Measurements from ENCODE around the gene THOP1.

Gene THOP1

DNA sequence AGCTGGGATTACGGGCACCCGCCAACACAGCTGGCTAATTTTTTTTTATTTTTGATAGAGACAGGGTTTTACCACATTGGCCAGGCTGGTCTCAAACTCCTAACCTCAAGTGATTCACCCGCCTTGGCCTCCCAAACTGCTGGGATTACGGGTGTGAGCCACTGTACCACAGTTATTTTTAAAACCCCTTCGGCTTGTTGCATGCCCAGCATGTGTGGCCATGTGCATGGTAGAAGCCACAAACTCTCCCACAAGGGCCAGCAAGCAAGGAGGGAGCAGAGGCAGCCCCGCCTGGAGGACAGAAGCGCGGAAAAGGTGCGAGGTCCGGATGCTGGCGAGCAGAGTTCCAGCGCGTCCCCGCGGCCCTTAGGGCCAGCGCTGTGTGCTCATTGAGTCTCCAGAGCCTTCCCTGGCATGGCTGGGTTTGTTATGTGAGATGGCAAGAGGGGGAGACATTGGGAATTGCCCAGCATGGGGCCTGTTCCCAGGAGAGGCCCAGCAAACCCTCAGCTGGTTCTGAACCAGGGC is 12.9 kb downstream of the THOP1 start:
- Mint-ChIP-seq H3K9me3 (no peaks in the 10 kb centered on the region), H3K27ac (no peak overlapping the region), H3K27me3 (no peaks in the 10 kb centered on the region), H3K36me3 (peaks cover 27% of the 10 kb centered on the region), H3K4me3 (no peak overlapping the region), H3K4me1 (no peaks in the 10 kb centered on the region)
- CTCF ChIA-PET = no interaction called here
- no peak for DNase-seq

DNA sequence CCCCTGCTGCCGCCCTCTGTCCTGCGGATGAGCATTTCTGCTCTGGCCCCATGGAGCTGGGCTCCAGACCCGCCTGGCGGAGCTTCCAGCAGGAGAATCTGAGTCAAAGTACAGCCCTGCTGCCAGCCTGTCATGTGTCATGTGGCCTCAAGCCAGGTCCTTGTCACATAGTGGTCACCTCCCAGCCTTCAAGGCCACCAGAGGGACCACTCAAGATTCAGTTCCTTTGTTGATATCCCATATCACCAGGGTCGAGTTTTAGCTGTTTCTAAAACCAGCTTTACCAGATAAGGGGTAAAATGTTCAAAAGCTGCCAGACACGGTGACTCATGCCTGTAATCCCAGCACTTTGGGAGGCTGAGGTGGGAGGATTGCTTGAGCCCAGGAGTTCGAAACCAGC is 13.4 kb downstream of the THOP1 start:
- peaks cover 24% of the 10 kb centered on the region for H3K36me3 Mint-ChIP-seq
- no peaks in the 10 kb centered on the region for H3K27me3 Mint-ChIP-seq
- H3K27ac Mint-ChIP-seq = no peak overlapping the region
- no peak for DNase-seq
- no peaks in the 10 kb centered on the region for H3K4me1 Mint-ChIP-seq
- H3K4me3 Mint-ChIP-seq = no peak overlapping the region
- CTCF ChIA-PET = no interaction called here
- H3K9me3 Mint-ChIP-seq = no peaks in the 10 kb centered on the region

DNA sequence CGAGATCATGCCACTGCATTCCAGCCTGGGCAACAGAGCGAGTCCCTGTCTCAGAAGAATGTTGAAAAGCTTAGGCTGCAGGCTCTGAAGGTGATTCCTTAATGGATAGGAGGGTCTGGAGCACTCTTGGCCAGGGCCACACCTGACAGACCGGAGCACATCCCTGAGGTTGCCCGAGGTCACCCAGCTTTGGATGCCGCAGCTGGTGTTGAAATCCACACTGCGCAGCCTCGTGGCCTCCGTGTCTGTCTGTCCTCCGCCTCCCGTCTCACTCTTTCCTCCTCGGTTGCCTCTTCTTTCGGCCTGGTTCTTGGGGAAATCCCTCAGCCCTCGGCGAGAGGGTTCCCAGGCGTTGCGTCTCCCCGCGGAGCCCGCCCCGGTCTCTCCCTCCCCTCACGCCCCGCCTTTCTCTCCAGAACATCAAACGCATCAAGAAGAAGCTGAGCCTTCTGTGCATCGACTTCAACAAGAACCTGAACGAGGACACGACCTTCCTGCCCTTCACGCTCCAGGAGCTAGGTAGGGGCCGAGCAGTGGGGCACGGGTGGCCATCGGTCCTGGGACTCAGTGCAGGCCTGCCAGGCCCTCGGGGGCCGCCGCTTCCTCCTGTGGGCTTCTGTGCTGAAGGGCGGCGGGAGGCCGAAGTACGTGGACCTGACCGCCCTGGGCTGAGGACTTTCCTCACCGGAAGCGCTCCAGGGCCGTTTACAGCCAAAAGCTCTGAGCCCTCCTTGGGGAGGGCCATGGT is 14.1 kb downstream of the THOP1 start:
- CTCF ChIA-PET = no interaction called here
- Mint-ChIP-seq H3K36me3 (peaks cover 24% of the 10 kb centered on the region), H3K27me3 (no peaks in the 10 kb centered on the region), H3K4me1 (no peaks in the 10 kb centered on the region), H3K27ac (no peak overlapping the region), H3K4me3 (no peak overlapping the region), H3K9me3 (no peaks in the 10 kb centered on the region)
- no peak for DNase-seq

DNA sequence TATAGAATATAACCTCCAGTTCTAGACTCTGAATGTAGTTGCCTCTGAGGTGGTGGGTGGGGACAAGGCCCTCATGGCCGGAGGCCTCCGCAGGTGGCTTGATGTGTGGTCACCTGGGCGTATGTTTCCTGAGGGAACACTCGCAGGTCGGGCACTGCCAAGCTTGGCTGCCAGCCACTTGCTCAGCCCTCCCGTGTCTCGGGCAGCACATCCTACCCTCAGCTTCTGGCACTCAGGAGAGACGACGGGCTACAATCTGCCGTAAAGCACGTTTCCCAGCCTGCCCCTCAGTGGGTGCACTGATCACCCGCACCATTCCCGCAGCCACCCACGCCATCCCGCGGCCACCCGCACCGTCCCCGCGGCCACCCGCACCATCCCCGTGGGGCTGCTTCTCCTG is 15.2 kb downstream of the THOP1 start:
- no peaks in the 10 kb centered on the region for H3K4me1 Mint-ChIP-seq
- CTCF ChIA-PET = no interaction called here
- H3K27me3 Mint-ChIP-seq = no peaks in the 10 kb centered on the region
- H3K9me3 Mint-ChIP-seq = no peaks in the 10 kb centered on the region
- H3K4me3 Mint-ChIP-seq = no peak overlapping the region
- H3K27ac Mint-ChIP-seq = no peak overlapping the region
- H3K36me3 Mint-ChIP-seq = peaks cover 23% of the 10 kb centered on the region
- DNase-seq = no peak

DNA sequence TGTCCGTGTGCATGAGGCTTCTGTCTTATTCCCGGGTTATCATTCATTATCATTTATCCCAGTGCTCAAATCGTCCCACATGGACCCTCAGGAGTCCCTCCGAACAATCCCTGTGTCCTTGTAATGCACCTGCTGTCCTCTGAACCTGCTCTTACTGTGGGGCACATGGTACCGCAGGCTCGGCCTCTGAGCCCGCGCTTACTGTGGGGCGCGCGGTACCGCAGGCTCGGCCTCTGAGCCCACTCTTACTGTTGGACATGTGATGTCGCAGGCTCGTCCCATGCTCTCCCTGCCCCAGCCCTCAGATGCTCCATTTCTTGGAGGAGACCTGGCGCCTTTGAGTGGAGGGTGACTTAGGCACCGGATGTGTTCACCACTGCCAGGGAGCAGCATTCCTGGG is 17.5 kb downstream of the THOP1 start:
- no peak overlapping the region for H3K27ac Mint-ChIP-seq

DNA sequence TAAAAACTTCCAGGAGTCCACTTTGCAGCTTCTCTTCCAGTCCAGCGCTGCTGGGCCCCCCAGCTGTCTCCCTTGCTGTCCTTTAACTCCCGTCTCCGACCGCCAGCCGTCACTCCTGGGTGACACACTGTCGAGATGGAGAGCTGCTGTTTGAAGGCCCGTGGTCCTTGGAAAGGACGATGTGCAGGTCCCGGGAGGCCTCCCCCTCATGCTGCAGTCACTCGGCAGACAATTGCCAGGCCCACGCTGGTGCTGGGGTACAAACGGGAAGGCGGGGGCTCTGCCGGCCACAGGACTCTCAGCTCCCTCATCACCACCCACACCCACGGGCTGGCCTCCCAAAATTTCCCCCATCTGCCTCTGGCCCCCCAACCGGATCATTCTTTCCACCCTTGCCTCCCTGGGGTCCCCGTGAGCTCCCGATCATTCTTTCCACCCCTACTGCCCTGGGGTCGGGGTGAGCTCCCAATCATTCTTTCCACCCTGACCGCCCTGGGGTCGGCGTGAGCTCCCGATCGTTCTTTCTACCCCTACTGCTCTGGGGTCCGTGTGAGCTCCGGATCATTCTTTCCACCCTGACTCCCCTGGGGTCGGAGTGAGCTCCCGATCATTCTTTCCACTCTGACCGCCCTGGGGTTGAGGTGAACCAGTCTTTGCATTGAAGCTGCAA is 18.3 kb downstream of the THOP1 start:
- Mint-ChIP-seq H3K27me3 (no peaks in the 10 kb centered on the region), H3K27ac (no peak overlapping the region), H3K9me3 (no peaks in the 10 kb centered on the region), H3K4me3 (no peak overlapping the region), H3K36me3 (peaks cover 16% of the 10 kb centered on the region), H3K4me1 (no peaks in the 10 kb centered on the region)
- no peak for DNase-seq
- CTCF ChIA-PET = no interaction called here

More for the DNA sequence above, 17.5 kb downstream of the THOP1 start:
- no peak for DNase-seq
- no peaks in the 10 kb centered on the region for H3K4me1 Mint-ChIP-seq
- no peaks in the 10 kb centered on the region for H3K27me3 Mint-ChIP-seq
- H3K9me3 Mint-ChIP-seq = no peaks in the 10 kb centered on the region
- H3K36me3 Mint-ChIP-seq = peaks cover 15% of the 10 kb centered on the region
- CTCF ChIA-PET = no interaction called here
- no peak overlapping the region for H3K4me3 Mint-ChIP-seq

DNA sequence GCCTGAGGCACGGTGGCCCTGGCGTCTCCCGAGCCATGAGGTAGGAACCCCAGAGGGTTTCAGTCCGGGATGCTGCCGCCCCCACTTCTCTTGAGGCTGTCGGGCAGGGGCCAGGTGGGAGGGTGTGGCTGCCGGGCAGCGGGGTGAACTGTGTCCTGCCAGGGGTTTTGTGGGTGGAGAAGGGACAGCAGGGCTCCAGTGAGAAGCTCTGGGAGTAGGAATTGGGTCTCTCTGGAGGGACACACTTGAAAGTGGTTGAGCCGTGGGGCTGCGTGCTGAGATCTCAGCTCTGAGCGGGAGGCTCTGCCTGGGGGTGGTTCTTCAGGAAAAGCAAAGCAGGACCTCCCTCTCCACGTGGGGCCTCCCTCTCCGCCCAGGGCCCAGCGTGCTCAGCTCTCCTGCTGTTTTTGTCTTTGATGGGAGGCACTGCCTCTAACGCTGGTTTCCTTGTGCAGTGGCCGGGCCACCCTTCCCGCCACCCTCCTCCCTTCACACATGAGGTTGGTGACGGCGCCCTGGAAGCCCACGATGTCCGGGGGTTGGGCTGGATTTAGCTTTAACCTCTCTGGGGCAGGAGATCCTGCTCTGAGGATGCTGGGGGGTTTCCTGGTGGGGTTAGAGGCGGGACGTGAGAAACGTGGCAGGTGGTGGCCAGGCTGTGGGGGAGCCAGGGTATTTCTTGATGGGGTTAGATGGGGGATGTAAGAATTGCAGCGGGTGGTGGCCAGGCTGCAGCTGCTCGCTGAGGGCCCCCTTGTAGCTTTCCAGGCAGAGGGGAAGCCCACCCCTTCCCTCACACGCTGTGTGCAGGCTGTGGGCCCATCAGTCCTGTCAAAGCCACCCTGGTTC is 19.1 kb downstream of the THOP1 start:
- Mint-ChIP-seq H3K4me3 (no peak overlapping the region), H3K27ac (no peak overlapping the region)
- CTCF ChIA-PET = no interaction called here

DNA sequence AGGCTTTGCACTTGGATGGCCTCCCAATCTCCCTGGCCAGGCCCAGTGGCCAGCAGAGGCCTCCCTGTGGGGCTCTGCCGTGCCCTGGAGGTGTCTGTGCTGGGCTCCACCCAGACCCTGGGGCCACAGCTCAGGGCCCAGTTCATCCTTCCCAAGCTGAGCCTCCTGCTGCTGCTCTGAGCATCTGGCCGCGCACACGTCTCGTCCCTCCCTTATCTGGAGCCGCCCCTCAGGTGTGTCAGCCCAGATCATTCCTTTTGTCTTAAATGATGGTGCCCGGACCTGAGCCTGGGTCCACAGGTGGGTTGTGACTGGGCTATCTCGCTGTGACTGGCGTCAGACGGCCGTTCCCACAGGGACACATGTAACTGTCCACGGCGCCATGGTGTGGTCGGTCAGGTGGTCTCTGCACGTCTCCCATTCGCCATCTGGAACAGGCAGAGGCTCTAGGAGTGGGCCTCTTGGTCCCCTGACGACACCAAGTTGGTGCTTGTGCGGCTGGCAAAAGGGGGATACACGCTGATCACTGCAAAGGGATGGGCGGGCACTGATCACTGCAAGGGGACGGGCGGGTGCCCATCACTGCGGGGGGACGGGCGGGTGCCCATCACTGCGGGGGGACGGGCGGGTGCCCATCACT is 20.1 kb downstream of the THOP1 start:
- Mint-ChIP-seq H3K27me3 (no peaks in the 10 kb centered on the region), H3K36me3 (peaks cover 22% of the 10 kb centered on the region), H3K9me3 (no peaks in the 10 kb centered on the region), H3K4me1 (no peaks in the 10 kb centered on the region), H3K27ac (no peak overlapping the region), H3K4me3 (no peak overlapping the region)
- no peak for DNase-seq
- CTCF ChIA-PET = no interaction called here

More for the DNA sequence above, 19.1 kb downstream of the THOP1 start:
- no peaks in the 10 kb centered on the region for H3K4me1 Mint-ChIP-seq
- no peak for DNase-seq
- no peaks in the 10 kb centered on the region for H3K27me3 Mint-ChIP-seq
- no peaks in the 10 kb centered on the region for H3K9me3 Mint-ChIP-seq
- peaks cover 22% of the 10 kb centered on the region for H3K36me3 Mint-ChIP-seq

DNA sequence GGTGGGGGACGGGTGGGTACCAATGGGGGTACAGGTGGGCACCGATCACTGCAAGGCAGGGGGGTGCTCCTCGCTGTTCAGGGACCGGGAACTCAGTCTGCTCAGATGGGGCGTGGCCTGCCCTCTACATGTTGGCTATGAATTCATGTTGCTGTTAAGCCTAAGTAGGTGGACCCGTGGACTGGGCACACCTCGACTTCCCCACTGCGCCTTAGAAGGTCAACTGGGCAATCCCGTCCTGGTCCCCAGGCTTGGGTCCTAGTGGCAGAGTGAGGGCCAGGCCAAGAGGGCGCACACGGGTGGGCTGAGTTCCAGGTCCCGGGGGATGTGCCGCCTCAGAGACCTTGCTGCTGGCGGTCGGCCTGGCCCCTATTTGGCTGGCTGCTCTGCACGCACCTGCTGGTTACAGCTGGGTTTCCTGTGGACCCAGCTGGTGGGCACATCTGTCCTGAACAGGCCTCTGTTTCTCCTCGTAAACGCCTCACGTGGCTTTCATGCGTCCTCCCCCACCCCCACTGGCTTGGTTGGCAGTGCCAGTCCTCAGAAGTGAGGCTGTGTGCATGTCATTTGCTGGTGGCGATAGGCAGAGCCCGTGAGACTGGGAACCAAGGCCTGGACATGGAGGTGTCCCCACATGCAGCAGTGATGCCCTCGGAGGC is 20.8 kb downstream of the THOP1 start:
- H3K9me3 Mint-ChIP-seq = no peaks in the 10 kb centered on the region
- H3K27ac Mint-ChIP-seq = no peak overlapping the region
- peaks cover 19% of the 10 kb centered on the region for H3K36me3 Mint-ChIP-seq
- H3K4me3 Mint-ChIP-seq = no peak overlapping the region
- DNase-seq = no peak
- CTCF ChIA-PET = no interaction called here
- H3K27me3 Mint-ChIP-seq = no peaks in the 10 kb centered on the region
- H3K4me1 Mint-ChIP-seq = no peaks in the 10 kb centered on the region

DNA sequence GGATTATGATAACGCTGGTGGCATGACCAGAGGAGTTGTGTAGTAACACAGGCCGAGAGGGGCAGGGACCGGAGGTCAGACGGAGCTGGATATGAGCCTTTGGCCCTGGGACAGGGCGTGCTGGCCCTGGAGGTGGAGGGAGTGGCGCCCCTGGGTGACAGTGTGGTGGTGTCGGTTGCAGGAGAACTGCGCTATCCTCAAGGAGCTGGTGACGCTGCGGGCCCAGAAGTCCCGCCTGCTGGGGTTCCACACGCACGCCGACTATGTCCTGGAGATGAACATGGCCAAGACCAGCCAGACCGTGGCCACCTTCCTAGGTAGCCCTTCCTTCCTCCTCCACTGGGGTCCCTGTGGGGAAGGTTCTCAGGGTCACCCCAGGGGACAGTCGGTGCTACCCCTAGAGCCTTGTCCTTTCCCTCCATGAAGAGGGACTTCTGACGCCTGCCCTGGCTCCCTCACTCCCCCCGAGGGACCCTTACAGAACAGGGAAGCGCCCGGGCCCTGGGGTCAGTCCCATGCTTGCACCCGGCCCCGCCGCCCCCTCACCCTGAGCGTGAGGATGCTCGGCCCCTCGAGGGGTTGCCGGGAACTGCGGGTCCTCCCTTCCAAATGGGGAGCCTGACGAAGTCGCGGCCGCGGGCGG is 21.6 kb downstream of the THOP1 start:
- no peak overlapping the region for H3K4me3 Mint-ChIP-seq
- no peak for DNase-seq
- peaks cover 17% of the 10 kb centered on the region for H3K36me3 Mint-ChIP-seq
- no peak overlapping the region for H3K27ac Mint-ChIP-seq
- CTCF ChIA-PET = interaction anchor here (0.7 kb wide), 1 partner anchor 144 kb away, joined by 3 read pairs; no protein-coding TSS in a partner anchor
- H3K9me3 Mint-ChIP-seq = no peaks in the 10 kb centered on the region
- H3K4me1 Mint-ChIP-seq = no peaks in the 10 kb centered on the region
- H3K27me3 Mint-ChIP-seq = no peaks in the 10 kb centered on the region

DNA sequence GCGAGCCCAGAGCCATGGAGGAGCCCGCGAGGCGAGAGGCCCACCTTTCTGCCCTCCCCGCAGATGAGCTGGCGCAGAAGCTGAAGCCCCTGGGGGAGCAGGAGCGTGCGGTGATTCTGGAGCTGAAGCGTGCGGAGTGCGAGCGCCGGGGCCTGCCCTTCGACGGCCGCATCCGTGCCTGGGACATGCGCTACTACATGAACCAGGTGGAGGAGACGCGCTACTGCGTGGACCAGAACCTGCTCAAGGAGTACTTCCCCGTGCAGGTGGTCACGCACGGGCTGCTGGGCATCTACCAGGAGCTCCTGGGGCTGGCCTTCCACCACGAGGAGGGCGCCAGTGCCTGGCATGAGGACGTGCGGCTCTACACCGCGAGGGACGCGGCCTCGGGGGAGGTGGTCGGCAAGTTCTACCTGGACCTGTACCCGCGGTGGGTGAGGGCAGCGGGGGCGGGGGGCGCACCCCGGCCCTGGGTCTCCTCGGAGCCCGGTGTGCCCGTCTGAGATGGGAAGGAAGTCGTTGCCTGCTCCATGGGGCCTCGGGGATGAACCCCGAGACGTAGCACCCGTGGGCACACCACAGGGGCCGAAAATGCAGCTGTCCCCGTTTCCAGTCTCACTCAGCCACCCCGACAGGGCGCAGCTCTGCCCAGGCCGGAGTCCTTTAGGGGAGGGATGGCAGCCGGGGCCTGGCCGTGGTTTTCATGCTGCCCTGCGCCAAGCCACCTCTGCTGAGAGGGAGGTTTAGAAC is 22.3 kb downstream of the THOP1 start:
- Mint-ChIP-seq H3K4me1 (no peaks in the 10 kb centered on the region), H3K27me3 (no peaks in the 10 kb centered on the region), H3K27ac (no peak overlapping the region), H3K9me3 (no peaks in the 10 kb centered on the region), H3K36me3 (peaks cover 14% of the 10 kb centered on the region), H3K4me3 (no peak overlapping the region)
- CTCF ChIA-PET = no interaction called here
- DNase-seq = no peak

DNA sequence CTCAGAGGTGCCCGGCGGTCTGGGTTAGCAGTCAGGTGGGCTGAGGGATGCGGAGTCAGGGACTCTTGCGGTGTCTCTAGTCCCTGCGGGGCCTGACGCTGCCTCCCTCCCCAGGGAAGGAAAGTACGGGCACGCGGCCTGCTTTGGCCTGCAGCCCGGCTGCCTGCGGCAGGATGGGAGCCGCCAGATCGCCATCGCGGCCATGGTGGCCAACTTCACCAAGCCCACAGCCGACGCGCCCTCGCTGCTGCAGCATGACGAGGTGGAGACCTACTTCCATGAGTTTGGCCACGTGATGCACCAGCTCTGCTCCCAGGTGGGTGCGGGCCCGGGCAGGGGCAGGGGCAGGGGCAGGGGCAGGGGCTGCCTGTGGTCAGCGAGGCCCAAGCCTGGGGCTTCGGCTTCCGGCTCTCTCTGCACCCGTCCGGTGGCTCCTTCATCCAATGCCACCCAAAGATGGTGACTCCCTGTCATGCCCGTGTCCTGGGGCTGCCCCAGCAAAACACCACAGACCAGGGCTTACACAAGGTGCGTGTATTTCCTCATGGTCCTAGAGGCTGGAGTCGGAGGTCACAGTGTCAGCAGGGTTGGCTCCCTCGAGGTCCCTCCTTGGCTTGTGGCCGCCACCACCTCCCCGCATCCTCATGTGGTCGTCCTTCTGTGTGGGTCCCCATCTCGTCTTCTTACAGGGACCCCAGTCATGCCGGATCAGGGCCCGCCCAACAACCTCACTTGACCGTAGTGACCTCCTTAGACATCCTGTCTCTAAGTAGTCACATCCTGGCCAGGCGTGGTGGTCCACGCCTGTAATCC is 23.0 kb downstream of the THOP1 start:
- H3K36me3 Mint-ChIP-seq = peaks cover 11% of the 10 kb centered on the region

More for the DNA sequence above, 23.0 kb downstream of the THOP1 start:
- DNase-seq = no peak
- H3K27me3 Mint-ChIP-seq = no peaks in the 10 kb centered on the region
- no peaks in the 10 kb centered on the region for H3K4me1 Mint-ChIP-seq
- H3K27ac Mint-ChIP-seq = no peak overlapping the region
- CTCF ChIA-PET = no interaction called here
- H3K9me3 Mint-ChIP-seq = no peaks in the 10 kb centered on the region
- H3K4me3 Mint-ChIP-seq = no peak overlapping the region
